Activated CD4-positive, CD25-positive, alpha-beta regulatory T cell (primary cell): ENCODE results near the gene KCNH6.
A peak's percentile ranks its signal among the peaks of the same experiment; 100 is the strongest.

Experiments used
- DNase-seq, 4 experiments: peaks; one replicate each; lab custom pipeline; 2025; lab: John Stamatoyannopoulos, UW

KCNH6 gene

GRCh38 chr17:63533433-63534077 lies 10.4 kb downstream of the KCNH6 start:
- no peak for DNase-seq

DNA sequence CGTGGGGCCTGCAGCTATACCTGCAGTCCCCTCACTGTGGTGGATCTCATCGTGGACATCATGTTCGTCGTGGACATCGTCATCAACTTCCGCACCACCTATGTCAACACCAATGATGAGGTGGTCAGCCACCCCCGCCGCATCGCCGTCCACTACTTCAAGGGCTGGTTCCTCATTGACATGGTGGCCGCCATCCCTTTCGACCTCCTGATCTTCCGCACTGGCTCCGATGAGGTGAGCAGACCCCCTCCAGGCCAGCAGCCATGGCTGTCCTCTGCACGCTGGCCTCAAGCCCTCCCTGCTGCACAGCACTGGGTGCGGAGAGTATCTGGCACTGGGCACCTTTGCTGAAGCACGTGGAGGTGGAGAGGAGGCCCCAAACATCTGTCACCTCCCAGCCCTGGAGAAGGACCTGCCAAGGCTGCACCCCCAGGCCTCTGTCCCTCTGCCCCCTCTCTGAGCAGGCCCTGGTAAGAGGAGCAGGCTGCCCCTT lies 11.0 kb downstream of the KCNH6 start:
- DNase-seq = no peak

- DNase-seq = no peak
Measured at GRCh38 chr17:63534816-63535455, 11.8 kb downstream of the KCNH6 start.

DNA sequence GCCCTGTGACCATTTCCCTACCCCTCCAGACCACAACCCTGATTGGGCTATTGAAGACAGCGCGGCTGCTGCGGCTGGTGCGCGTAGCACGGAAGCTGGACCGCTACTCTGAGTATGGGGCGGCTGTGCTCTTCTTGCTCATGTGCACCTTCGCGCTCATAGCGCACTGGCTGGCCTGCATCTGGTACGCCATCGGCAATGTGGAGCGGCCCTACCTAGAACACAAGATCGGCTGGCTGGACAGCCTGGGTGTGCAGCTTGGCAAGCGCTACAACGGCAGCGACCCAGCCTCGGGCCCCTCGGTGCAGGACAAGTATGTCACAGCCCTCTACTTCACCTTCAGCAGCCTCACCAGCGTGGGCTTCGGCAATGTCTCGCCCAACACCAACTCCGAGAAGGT lies 12.5 kb downstream of the KCNH6 start:
- DNase-seq = no peak

DNA sequence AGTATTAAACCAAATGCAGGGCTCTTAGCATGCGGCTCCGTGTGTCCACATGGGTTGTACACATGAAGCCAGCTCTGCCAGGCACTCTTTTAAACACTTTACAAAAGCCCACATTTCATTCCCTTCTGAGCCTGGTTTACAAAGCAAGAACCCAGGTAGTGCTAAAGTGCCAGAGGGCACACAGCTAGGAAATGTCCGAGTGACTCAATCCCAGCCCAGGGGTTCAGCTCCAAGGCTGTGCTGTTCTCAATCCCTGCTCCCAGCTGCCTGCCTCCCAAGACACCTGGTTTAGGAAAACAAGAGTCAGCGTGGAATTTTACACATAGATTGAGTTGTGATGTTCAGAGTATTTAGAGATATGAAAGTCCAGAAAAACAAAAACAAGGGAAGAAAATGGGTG lies 13.8 kb downstream of the KCNH6 start:
- DNase-seq = no peak

DNA sequence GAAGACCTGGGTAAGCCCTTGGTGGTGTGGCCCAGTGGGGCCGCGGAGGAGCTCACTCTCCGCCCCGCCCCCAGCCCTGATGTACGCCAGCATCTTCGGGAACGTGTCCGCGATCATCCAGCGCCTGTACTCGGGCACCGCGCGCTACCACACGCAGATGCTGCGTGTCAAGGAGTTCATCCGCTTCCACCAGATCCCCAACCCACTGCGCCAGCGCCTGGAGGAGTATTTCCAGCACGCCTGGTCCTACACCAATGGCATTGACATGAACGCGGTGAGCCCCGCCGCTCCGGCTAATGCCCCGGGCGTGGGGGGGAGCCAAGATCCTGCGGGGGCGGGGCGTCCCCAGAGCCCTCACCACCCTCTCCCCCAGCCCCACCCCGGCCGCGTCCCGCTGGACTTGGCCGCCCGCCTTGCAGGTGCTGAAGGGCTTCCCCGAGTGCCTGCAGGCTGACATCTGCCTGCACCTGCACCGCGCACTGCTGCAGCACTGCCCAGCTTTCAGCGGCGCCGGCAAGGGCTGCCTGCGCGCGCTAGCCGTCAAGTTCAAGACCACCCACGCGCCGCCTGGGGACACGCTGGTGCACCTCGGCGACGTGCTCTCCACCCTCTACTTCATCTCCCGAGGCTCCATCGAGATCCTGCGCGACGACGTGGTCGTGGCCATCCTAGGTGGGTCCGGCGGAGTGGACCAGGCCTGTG lies 15.0 kb downstream of the KCNH6 start:
- DNase-seq = no peak

GRCh38 chr17:63538693-63539595 lies 15.8 kb downstream of the KCNH6 start:
- DNase-seq = no peak

- no peak for DNase-seq
Measured at GRCh38 chr17:63540590-63540989, 17.4 kb downstream of the KCNH6 start.

DNA sequence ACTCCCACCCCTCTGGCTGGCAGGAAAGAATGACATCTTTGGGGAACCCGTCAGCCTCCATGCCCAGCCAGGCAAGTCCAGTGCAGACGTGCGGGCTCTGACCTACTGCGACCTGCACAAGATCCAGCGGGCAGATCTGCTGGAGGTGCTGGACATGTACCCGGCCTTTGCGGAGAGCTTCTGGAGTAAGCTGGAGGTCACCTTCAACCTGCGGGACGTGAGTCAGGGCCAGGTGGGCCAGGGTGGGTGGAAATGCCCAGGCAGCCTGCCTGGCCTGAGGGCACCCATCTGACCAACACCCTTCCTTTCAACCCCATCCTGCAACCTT lies 19.0 kb downstream of the KCNH6 start:
- DNase-seq = no peak

GRCh38 chr17:63542942-63543821 lies 20.0 kb downstream of the KCNH6 start:
- DNase-seq = no peak

- DNase-seq = no peak
Measured at GRCh38 chr17:63543822-63544420, 20.8 kb downstream of the KCNH6 start.

DNA sequence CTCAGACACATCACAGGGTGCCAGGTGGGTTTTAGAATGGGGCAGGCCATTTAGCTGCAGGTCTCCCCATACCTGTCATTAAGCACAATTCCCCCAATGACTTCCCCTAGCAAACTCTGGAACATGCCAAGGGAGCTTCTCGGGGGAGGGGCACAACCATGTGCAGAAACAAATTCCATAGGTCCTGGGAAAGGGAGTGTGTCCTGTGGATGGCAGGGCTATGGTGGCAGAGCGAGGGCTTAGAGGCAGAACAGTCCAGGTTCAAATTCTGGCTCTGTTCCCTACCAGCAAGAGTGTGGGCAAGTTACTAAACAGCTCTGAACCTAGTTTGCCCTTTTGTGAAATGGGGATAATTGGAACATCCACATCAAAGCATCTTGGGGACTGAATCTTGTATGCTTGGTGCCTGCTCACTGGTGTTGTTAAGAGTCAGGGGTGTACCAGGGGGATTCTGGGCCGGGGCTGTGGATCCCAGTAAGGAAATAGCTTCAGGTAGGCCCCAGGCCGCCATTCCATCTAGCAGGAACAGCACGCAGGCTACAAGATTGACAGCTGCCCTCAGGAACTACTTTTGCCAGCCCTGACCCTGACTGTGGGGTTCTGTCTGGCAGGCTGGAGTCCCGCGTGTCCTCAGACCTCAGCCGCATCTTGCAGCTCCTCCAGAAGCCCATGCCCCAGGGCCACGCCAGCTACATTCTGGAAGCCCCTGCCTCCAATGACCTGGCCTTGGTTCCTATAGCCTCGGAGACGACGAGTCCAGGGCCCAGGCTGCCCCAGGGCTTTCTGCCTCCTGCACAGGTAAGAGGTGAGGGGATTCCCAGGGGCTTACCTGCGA lies 21.5 kb downstream of the KCNH6 start:
- DNase-seq = no peak

DNA sequence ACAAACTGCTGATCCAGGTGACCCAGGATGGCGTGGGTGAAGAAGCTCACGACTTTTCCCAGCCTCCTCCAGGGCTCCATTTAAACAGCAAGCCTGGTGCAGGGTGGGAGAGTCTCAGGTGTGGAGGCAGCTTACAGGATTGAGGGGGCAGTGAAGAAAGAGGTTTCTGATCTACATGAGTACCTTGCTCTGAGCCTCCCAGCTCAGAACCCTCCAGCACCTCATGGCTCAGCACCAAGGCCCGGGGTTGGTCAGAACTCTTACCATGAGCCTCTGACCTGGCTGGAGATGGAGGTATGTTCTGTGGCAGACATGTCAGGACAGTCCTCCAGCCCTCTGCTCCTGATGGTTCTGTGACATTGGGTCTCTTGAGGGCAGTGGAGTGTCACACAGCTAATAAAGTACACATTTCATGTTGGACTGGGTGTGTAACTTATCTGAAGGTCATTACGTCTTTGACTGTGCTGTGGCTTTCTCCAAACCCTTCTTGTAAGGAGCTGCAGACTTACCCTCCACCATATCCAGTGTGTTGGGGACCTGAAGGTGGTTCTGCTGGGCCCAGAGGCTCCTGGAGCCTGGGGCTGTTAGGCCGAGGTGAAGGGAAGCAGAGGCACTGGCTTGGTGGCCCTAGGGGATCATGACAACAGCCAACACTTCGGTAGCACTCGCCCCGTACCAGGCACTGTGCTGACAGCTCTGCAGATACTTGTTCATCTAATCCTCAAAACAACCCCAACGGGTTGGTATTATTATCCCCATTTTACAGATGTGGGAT lies 23.3 kb downstream of the KCNH6 start:
- DNase-seq = no peak

DNA sequence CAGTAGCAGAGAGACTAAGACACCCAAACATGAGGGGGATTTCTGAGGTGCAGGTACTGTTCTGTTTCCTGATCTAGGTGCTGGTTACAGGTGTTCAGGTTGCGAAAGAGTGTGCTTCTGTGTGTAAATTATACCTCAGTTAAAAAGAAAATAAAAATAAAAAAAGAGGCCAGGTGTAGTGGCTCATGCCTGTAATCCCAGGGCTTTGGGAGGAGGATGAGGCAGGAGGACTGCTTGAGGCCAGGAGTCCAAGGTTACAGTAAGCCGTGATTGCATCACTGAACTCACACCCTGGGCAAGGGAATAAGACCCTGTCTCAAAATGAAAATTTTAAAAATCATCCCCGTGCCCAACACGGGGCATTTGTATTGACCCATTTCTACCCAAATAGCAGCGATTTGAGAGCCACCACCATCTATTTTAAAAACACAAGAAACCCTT lies 23.9 kb downstream of the KCNH6 start:
- DNase-seq = no peak

GRCh38 chr17:63549289-63549945 lies 26.3 kb downstream of the KCNH6 start:
- DNase-seq = no peak

GRCh38 chr17:63549946-63550816 lies 27.0 kb downstream of the KCNH6 start, which contains the start of gene DCAF7:
TSS of gene DCAF7 (plus strand) at chr17:63550477. CDS start at chr17:63550678, 201 bp downstream.
- peak; percentile 95 to 98 (median 97) for DNase-seq
